ENCODE data around the gene ATP1A4.

GRCh38 chr1:160131803-160132565 lies 19.4 kb upstream of the ATP1A4 start:
- no peak for TF ChIP-seq POLR2A (IDR thresholded peaks at IDR 0.05)
- TF ChIP-seq CTCF (IDR thresholded peaks at IDR 0.05): no peak

All from sigmoid colon (tissue), 3 donors.